Heart left ventricle (tissue), 13 donors: ENCODE data around the gene FHIP1A.

Experiments used
- CTCF ChIP-seq, 12 donors: fragments of 200-600 bp; sonication (generic) in 4 of 12; IDR thresholded peaks; one replicate each; pipeline versions ENCODE4 v1.5.0 to v1.8.0; 2018 to 2022; ENCODE audit warnings: antibody characterized with exemption in 12 of 12, mild to moderate bottlenecking in 5 of 12
- POLR2A ChIP-seq, 2 donors: fragments of 450-650 bp; IDR thresholded peaks; one replicate each; pipeline ENCODE4 v1.6.1; 2017; ENCODE audit warnings: antibody characterized with exemption in 2 of 2, mild to moderate bottlenecking in 2 of 2, moderate library complexity in 2 of 2
- donor health status: ischemic (EF 13 %, LVEDD 7.1; RV severe dilation, severe dysfunction).
- donor health status: DM: no; HTN: yes; CAD: no.
- donor health status: DM: no; HTN: no; CAD: no.
- donor health status: ischemic (EF 25% LVEDD 6.9; RV normal size, moderate dysfunction).
- donor health status: ischemic (EF 25% LVEDD 5.7; RV mildly dilated, moderate dysfunction).
- donor health status: ischemic (EF 35%, LVEDD 5.7; RV mildly dilated, moderate dysfunction).
- donor health status: nonischemic (EF 11% LVEDD 7.7; RV severe dilation, severe dysfunction).
- donor health status: DM: yes; HTN: yes; CAD: no.
- donor health status: PGD.
- donor health status: ischemic (EF 29% LVEDD 5.4; RV normal size, mild dysfunction).
- donor health status: nonischemic (EF 23%, LVEDD 6.1; RV moderate dilation, normal function).

- TF ChIP-seq CTCF (IDR thresholded peaks at IDR 0.05), result no peak
- TF ChIP-seq POLR2A (IDR thresholded peaks at IDR 0.05), result no peak
Measured at GRCh38 chr4:151426513-151426912, 17.5 kb downstream of the FHIP1A start.
